Spleen (tissue), 7 donors: Measurements from ENCODE around the gene MIDN.
"Not testable (repeated sequence)": the region's sequence is repeated elsewhere in the genome, so short reads cannot be mapped to it uniquely, and the experiment has no call there.

Experiments used
- CTCF ChIP-seq, 11 experiments: fragments of 200-600 bp in 7 of 11; fragments of 450-650 bp in 4 of 11; sonication (generic) in 4 of 11; IDR thresholded peaks in 8 of 11; conservative IDR thresholded peaks in 3 of 11; 1 replicate in 7 of 11; 2 replicates in 4 of 11; pipeline versions ENCODE4 v1.4.0 to v1.8.0; 2016 to 2021; ENCODE audit warnings: antibody characterized with exemption in 11 of 11, inconsistent platforms in 4 of 11, mild to moderate bottlenecking in 1 of 11
- POLR2A ChIP-seq, 3 donors: fragments of 450-650 bp; IDR thresholded peaks; one replicate each; pipeline ENCODE4 v1.5.1; 2017; ENCODE audit warnings: antibody characterized with exemption in 3 of 3, mild to moderate bottlenecking in 1 of 3
- POLR2AphosphoS5 ChIP-seq, 3 donors: sonication (generic); formaldehyde crosslinking; IDR thresholded peaks; one replicate each; pipeline ENCODE4 v1.5.1; 2017; ENCODE audit warnings: antibody characterized with exemption in 3 of 3
- donor health status: DM: no; HTN: no; CAD: no; lungs with moderate emphysema.
- donor health status: DM: no; HTN: no; CAD: no.
- donor health status: DM: no; HTN: no; CAD: no.

GRCh38 chr19:1246265-1247087 is 1.9 kb upstream of the MIDN start:
- not testable (repeated sequence) for TF ChIP-seq CTCF (IDR thresholded peaks at IDR 0.05 in 8 of 11, conservative IDR thresholded peaks at IDR 0.05 in 3 of 11); POLR2A (IDR thresholded peaks at IDR 0.05); POLR2AphosphoS5 (IDR thresholded peaks at IDR 0.05)
